ENCODE results near the gene PTGER2. TPM values are rescaled to one million over a fixed set of nuclear protein-coding genes. Genes with fewer than 3 reads are reported as not detected.

Gene PTGER2
- total RNA-seq, 2 donors from 2014 or later, result not detected

GRCh38 chr14:52269100-52269499, 45.0 kb upstream of the PTGER2 start:
- no peak for TF ChIP-seq CTCF (conservative IDR thresholded peaks at IDR 0.05)
- Mint-ChIP-seq H3K4me1 (peaks cover 17% of the 10 kb centered on the region), H3K4me3 (peak overlapping the region; percentile 63), H3K9me3 (no peaks in the 10 kb centered on the region), H3K27me3 (ENCODE audit: insufficient read depth) (peaks cover 66% of the 10 kb centered on the region), H3K36me3 (ENCODE audit: low read depth) (no peaks in the 10 kb centered on the region), H3K27ac (no peak overlapping the region)
- no peaks in the 10 kb centered on the region for H3K4me1 ChIP-seq (ENCODE audit: control insufficient read depth, insufficient read depth, low read length)
- H3K27me3 ChIP-seq (ENCODE audit: control insufficient read depth, insufficient read depth, low read length, poor library complexity, severe bottlenecking), result peaks cover 64% of the 10 kb centered on the region
- H3K9me3 ChIP-seq (ENCODE audit: control insufficient read depth, low read length), result no peaks in the 10 kb centered on the region
- peak overlapping the region; percentile 76 for H3K4me3 ChIP-seq (ENCODE audit: low read length)
- WGBS, 2 experiments (ENCODE audit: insufficient coverage in 1 of 2, insufficient read length in 1 of 2), result 78 to 89% methylated on average over 13 to 17 of the region's 17 CpGs
- H3K27ac ChIP-seq (ENCODE audit: low read depth, low read length), result no peak overlapping the region
- no peak for DNase-seq
- no peaks in the 10 kb centered on the region for H3K36me3 ChIP-seq (ENCODE audit: control insufficient read depth, insufficient read depth, low read length)
- H3K9ac ChIP-seq (ENCODE audit: extremely low read depth, low read length, poor library complexity, severe bottlenecking), result no peak overlapping the region

- Histone ChIP-seq H3K36me3 (ENCODE audit: control insufficient read depth, insufficient read depth, low read length) (no peaks in the 10 kb centered on the region), H3K4me1 (ENCODE audit: control insufficient read depth, insufficient read depth, low read length) (no peaks in the 10 kb centered on the region), H3K4me3 (ENCODE audit: low read length) (no peak overlapping the region), H3K27ac (ENCODE audit: low read depth, low read length) (no peak overlapping the region), H3K9ac (ENCODE audit: extremely low read depth, low read length, poor library complexity, severe bottlenecking) (no peak overlapping the region), H3K9me3 (ENCODE audit: control insufficient read depth, low read length) (no peaks in the 10 kb centered on the region), H3K27me3 (ENCODE audit: control insufficient read depth, insufficient read depth, low read length, poor library complexity, severe bottlenecking) (peaks cover 62% of the 10 kb centered on the region)
- peaks cover 17% of the 10 kb centered on the region for H3K4me1 Mint-ChIP-seq
- no peaks in the 10 kb centered on the region for H3K36me3 Mint-ChIP-seq (ENCODE audit: low read depth)
- no peak overlapping the region for H3K4me3 Mint-ChIP-seq
- H3K9me3 Mint-ChIP-seq, result no peaks in the 10 kb centered on the region
- WGBS, 2 experiments (ENCODE audit: insufficient coverage in 1 of 2, insufficient read length in 1 of 2), result 73 to 81% methylated on average over 5 to 8 of the region's 8 CpGs
- DNase-seq, result no peak
- H3K27me3 Mint-ChIP-seq (ENCODE audit: insufficient read depth), result peaks cover 63% of the 10 kb centered on the region
- no peak overlapping the region for H3K27ac Mint-ChIP-seq
- TF ChIP-seq CTCF (conservative IDR thresholded peaks at IDR 0.05), result no peak
Measured at GRCh38 chr14:52269982-52270381, 44.1 kb upstream of the PTGER2 start.

- H3K27me3 Mint-ChIP-seq (ENCODE audit: insufficient read depth), result peaks cover 48% of the 10 kb centered on the region
Measured at GRCh38 chr14:52271538-52271937, 42.6 kb upstream of the PTGER2 start.

More at GRCh38 chr14:52271538-52271937, 42.6 kb upstream of the PTGER2 start:
- 100% methylated on average over 1 of the region's 1 CpG for WGBS, 2 experiments (ENCODE audit: insufficient coverage in 1 of 2, insufficient read length in 1 of 2)
- no peak overlapping the region for H3K27ac ChIP-seq (ENCODE audit: low read depth, low read length)
- H3K4me3 ChIP-seq (ENCODE audit: low read length), result no peak overlapping the region
- no peaks in the 10 kb centered on the region for H3K36me3 ChIP-seq (ENCODE audit: control insufficient read depth, insufficient read depth, low read length)
- H3K4me1 Mint-ChIP-seq, result peaks cover 17% of the 10 kb centered on the region
- H3K9me3 ChIP-seq (ENCODE audit: control insufficient read depth, low read length), result no peaks in the 10 kb centered on the region
- no peaks in the 10 kb centered on the region for H3K9me3 Mint-ChIP-seq
- H3K4me1 ChIP-seq (ENCODE audit: control insufficient read depth, insufficient read depth, low read length), result no peaks in the 10 kb centered on the region
- no peak overlapping the region for H3K4me3 Mint-ChIP-seq
- TF ChIP-seq CTCF (conservative IDR thresholded peaks at IDR 0.05), result no peak
- H3K27me3 ChIP-seq (ENCODE audit: control insufficient read depth, insufficient read depth, low read length, poor library complexity, severe bottlenecking), result peaks cover 46% of the 10 kb centered on the region
- H3K27ac Mint-ChIP-seq, result no peak overlapping the region
- no peak overlapping the region for H3K9ac ChIP-seq (ENCODE audit: extremely low read depth, low read length, poor library complexity, severe bottlenecking)
- DNase-seq, result no peak
- no peaks in the 10 kb centered on the region for H3K36me3 Mint-ChIP-seq (ENCODE audit: low read depth)
